Glomerular endothelial cell (primary cell): ENCODE results near the gene GJA1. TPM values are rescaled to one million over a fixed set of nuclear protein-coding genes. Genes with fewer than 3 reads are reported as not detected.
A peak's percentile ranks its signal among the peaks of the same experiment; 100 is the strongest.

Experiments
- DNase-seq: peaks from one replicate; pipeline ENCODE4 v3.0.0-alpha.2; 2011; ENCODE audit warnings: low read depth, low spot score; ENCODE audit errors: extremely low read depth
- total RNA-seq: library from RNA; depleted of rRNA; stranded (reverse); fragments of >200 nt; gene quantifications from 2 replicates; pipeline ENCODE4 v1.2.3, GENCODE V29; 2015

GJA1 gene
- total RNA-seq, 1 donor from 2014 or later = 310 TPM

- DNase-seq = peak; percentile 68
These were observed 46.7 kb downstream of the GJA1 start for GRCh38 chr6:121482004-121482693.

- no peak for DNase-seq
These were observed 47.3 kb downstream of the GJA1 start for GRCh38 chr6:121482751-121483150.

GRCh38 chr6:121485359-121485811 is 49.9 kb downstream of the GJA1 start:
- no peak for DNase-seq

GRCh38 chr6:121491576-121491975 is 56.1 kb downstream of the GJA1 start:
- no peak for DNase-seq

GRCh38 chr6:121492536-121492935 is 57.1 kb downstream of the GJA1 start:
- DNase-seq = no peak

- DNase-seq = no peak
These were observed 62.5 kb downstream of the GJA1 start for GRCh38 chr6:121497970-121498375.

- no peak for DNase-seq
These were observed 63.2 kb downstream of the GJA1 start for GRCh38 chr6:121498481-121499276.

Other genes starting within 250 kb of the GJA1 start
- 1.7 and 7.4 TPM in 2 replicates for gene TBC1D32, start 101.2 kb upstream of the GJA1 start, total RNA-seq